Measurements from ENCODE around the gene ELAVL1. TPM values are rescaled to one million over a fixed set of nuclear protein-coding genes. Genes with fewer than 3 reads are reported as not detected.
A peak's percentile ranks its signal among the peaks of the same experiment; 100 is the strongest.

Gene ELAVL1
- total RNA-seq, 4 donors from 2014 or later = 14.1 to 71.7 (median 39.3) TPM

GRCh38 chr19:7982651-7983099 lies 22.8 kb downstream of the ELAVL1 start:
- TF ChIP-seq POLR2A (IDR thresholded peaks at IDR 0.05) (no peak), CTCF (IDR thresholded peaks at IDR 0.05) (no peak)
- no peaks in the 10 kb centered on the region for H3K4me1 ChIP-seq
- no peak overlapping the region for H3K4me3 ChIP-seq
- intact Hi-C loops (cut with DNase I; ENCODE audit: low total_unique reads) = no loop called here
- H3K9me3 ChIP-seq = no peaks in the 10 kb centered on the region
- no peaks in the 10 kb centered on the region for H3K36me3 ChIP-seq
- H3K27ac ChIP-seq = peak overlapping the region; percentile 19 to 28
- peak in 1 of 2 donors; percentile 34 for DNase-seq
- no peaks in the 10 kb centered on the region for H3K27me3 ChIP-seq

- H3K27ac ChIP-seq = peak overlapping the region; percentile 19 to 57
- H3K27me3 ChIP-seq = no peaks in the 10 kb centered on the region
- TF ChIP-seq CTCF (IDR thresholded peaks at IDR 0.05) (no peak), POLR2A (IDR thresholded peaks at IDR 0.05) (no peak)
- intact Hi-C loops (cut with DNase I; ENCODE audit: low total_unique reads) = no loop called here
- H3K4me3 ChIP-seq = no peak overlapping the region
- no peak for DNase-seq
- H3K9me3 ChIP-seq = no peaks in the 10 kb centered on the region
- H3K4me1 ChIP-seq = no peaks in the 10 kb centered on the region
- no peaks in the 10 kb centered on the region for H3K36me3 ChIP-seq
Measured at GRCh38 chr19:7982103-7982502, 23.3 kb downstream of the ELAVL1 start.

- no peaks in the 10 kb centered on the region for H3K36me3 ChIP-seq
- no peaks in the 10 kb centered on the region for H3K4me1 ChIP-seq
- H3K9me3 ChIP-seq = no peaks in the 10 kb centered on the region
- no peaks in the 10 kb centered on the region for H3K27me3 ChIP-seq
- intact Hi-C loops (cut with DNase I; ENCODE audit: low total_unique reads) = no loop called here
- TF ChIP-seq POLR2A (IDR thresholded peaks at IDR 0.05) (no peak), CTCF (IDR thresholded peaks at IDR 0.05) (no peak)
- peak overlapping the region; percentile 19 to 57 for H3K27ac ChIP-seq
- H3K4me3 ChIP-seq = no peak overlapping the region
- DNase-seq = no peak
Measured at GRCh38 chr19:7981661-7982060, 23.8 kb downstream of the ELAVL1 start.

GRCh38 chr19:7981199-7981598 lies 24.2 kb downstream of the ELAVL1 start:
- H3K36me3 ChIP-seq = no peaks in the 10 kb centered on the region
- intact Hi-C loops (cut with DNase I; ENCODE audit: low total_unique reads) = no loop called here

GRCh38 chr19:7980635-7981121 lies 24.8 kb downstream of the ELAVL1 start:
- Histone ChIP-seq H3K27ac (no peak overlapping the region), H3K36me3 (no peaks in the 10 kb centered on the region), H3K9me3 (no peaks in the 10 kb centered on the region), H3K4me3 (no peak overlapping the region), H3K4me1 (no peaks in the 10 kb centered on the region), H3K27me3 (no peaks in the 10 kb centered on the region)
- DNase-seq = no peak
- intact Hi-C loops (cut with DNase I; ENCODE audit: low total_unique reads) = no loop called here
- TF ChIP-seq POLR2A (IDR thresholded peaks at IDR 0.05) (no peak), CTCF (IDR thresholded peaks at IDR 0.05) (no peak)

More at GRCh38 chr19:7981199-7981598, 24.2 kb downstream of the ELAVL1 start:
- DNase-seq = no peak
- Histone ChIP-seq H3K9me3 (no peaks in the 10 kb centered on the region), H3K27me3 (no peaks in the 10 kb centered on the region), H3K4me3 (no peak overlapping the region), H3K27ac (no peak overlapping the region), H3K4me1 (no peaks in the 10 kb centered on the region)
- TF ChIP-seq POLR2A (IDR thresholded peaks at IDR 0.05) (no peak), CTCF (IDR thresholded peaks at IDR 0.05) (no peak)
